HFF-Myc (cell line): Measurements from ENCODE around the gene RPN1.

ENCODE experiments used
- DNase-seq: peaks from one replicate; pipeline ENCODE4 v3.0.0-alpha.2; 2011; ENCODE audit warnings: low read depth; ENCODE audit errors: extremely low read depth
- H3K4me3 ChIP-seq: replicated peaks from 2 replicates; pipeline ENCODE4 v1.5.1; 2011; ENCODE audit warnings: low read depth, mild to moderate bottlenecking, control low read depth, low read length
- CTCF ChIP-seq: IDR thresholded peaks from 2 replicates; pipeline ENCODE4 v1.5.1; 2012; ENCODE audit warnings: mild to moderate bottlenecking, low read depth, low read length, control low read depth; ENCODE audit errors: missing control alignments

The RPN1 gene

GRCh38 chr3:128584412-128585020, 66.1 kb downstream of the RPN1 start:
- peak; percentile 41 for DNase-seq
- H3K4me3 ChIP-seq: no peak overlapping the region
- peak; percentile 79 for TF ChIP-seq CTCF

- no peak for TF ChIP-seq CTCF
- no peak overlapping the region for H3K4me3 ChIP-seq
- DNase-seq: no peak
These were observed 69.1 kb downstream of the RPN1 start for GRCh38 chr3:128581566-128581965.

- no peak overlapping the region for H3K4me3 ChIP-seq
- no peak for TF ChIP-seq CTCF
- no peak for DNase-seq
These were observed 70.7 kb downstream of the RPN1 start for GRCh38 chr3:128579927-128580326.

GRCh38 chr3:128578346-128578745, 72.3 kb downstream of the RPN1 start:
- TF ChIP-seq CTCF: no peak
- no peak for DNase-seq
- H3K4me3 ChIP-seq: no peak overlapping the region

GRCh38 chr3:128577711-128578110, 72.9 kb downstream of the RPN1 start:
- DNase-seq: no peak
- no peak for TF ChIP-seq CTCF

GRCh38 chr3:128576290-128576689, 74.3 kb downstream of the RPN1 start:
- no peak overlapping the region for H3K4me3 ChIP-seq
- TF ChIP-seq CTCF: no peak
- DNase-seq: no peak

More at GRCh38 chr3:128577711-128578110, 72.9 kb downstream of the RPN1 start:
- H3K4me3 ChIP-seq: no peak overlapping the region

- H3K4me3 ChIP-seq: no peak overlapping the region
- TF ChIP-seq CTCF: no peak
- DNase-seq: no peak
These were observed 74.8 kb downstream of the RPN1 start for GRCh38 chr3:128575777-128576176.
